Lower lobe of right lung (tissue), 2 donors: ENCODE measurements around the gene MSI2. TPM values are rescaled to one million over a fixed set of nuclear protein-coding genes. Genes with fewer than 3 reads are reported as not detected.

ENCODE experiments used
- ATAC-seq, 2 donors: fragments of 200-7000 bp; cut with Tn5 transposase; one replicate each; pipeline ENCODE4 v1.9.1; 2020 to 2022; ENCODE audit warnings: mild to moderate bottlenecking in 2 of 2, moderate library complexity in 2 of 2
- DNase-seq: peaks from one replicate; pipeline ENCODE4 v3.0.0-alpha.2; 2020
- H3K27ac ChIP-seq: fragments of 200-600 bp; one replicate; pipeline ENCODE4 v1.8.0; 2022
- H3K27me3 ChIP-seq: fragments of 200-600 bp; one replicate; pipeline ENCODE4 v1.8.0; 2022; ENCODE audit warnings: low read depth
- H3K36me3 ChIP-seq: fragments of 200-600 bp; one replicate; pipeline ENCODE4 v1.8.0; 2022; ENCODE audit warnings: mild to moderate bottlenecking
- H3K4me1 ChIP-seq: fragments of 200-600 bp; one replicate; pipeline ENCODE4 v1.8.0; 2022
- H3K4me3 ChIP-seq: fragments of 200-600 bp; one replicate; pipeline ENCODE4 v1.8.0; 2022; ENCODE audit warnings: mild to moderate bottlenecking
- H3K9me3 ChIP-seq: fragments of 200-600 bp; one replicate; pipeline ENCODE4 v1.8.0; 2022
- intact Hi-C: fragments of 100-400 bp; cut with DNase I; formaldehyde crosslinking; loops from one replicate; pipeline ENCODE4 v1.11.0; 2022
- total RNA-seq: library from RNA; stranded (reverse); fragmentation: NEBNext Ultra II Directional; extraction: Animal tissue kit (Norgen Biotek cat#: 25700); gene quantifications from one replicate; pipeline ENCODE4 v1.2.1, GENCODE V29; 2021
- TF ChIP-seq, protein P1 (sequence below): fragments of 200-600 bp; IDR thresholded peaks from one replicate; pipeline ENCODE4 v1.8.0; 2022; ENCODE audit warnings: antibody characterized with exemption, mild to moderate bottlenecking
- donor health status: DM: no; HTN: yes; CAD: no; lungs with severe emphysema.

The MSI2 gene
- total RNA-seq, 1 donor from 2014 or later: 43.9 TPM

- ATAC-seq (no peak), DNase-seq (no peak)
- intact Hi-C loops: no loop called here
- H3K4me1 ChIP-seq: no peaks in the 10 kb centered on the region
- H3K4me3 ChIP-seq: no peak overlapping the region
- no peaks in the 10 kb centered on the region for H3K27me3 ChIP-seq
- H3K36me3 ChIP-seq: no peaks in the 10 kb centered on the region
- no peak overlapping the region for H3K27ac ChIP-seq
- no peaks in the 10 kb centered on the region for H3K9me3 ChIP-seq
- TF ChIP-seq, protein P1, sequence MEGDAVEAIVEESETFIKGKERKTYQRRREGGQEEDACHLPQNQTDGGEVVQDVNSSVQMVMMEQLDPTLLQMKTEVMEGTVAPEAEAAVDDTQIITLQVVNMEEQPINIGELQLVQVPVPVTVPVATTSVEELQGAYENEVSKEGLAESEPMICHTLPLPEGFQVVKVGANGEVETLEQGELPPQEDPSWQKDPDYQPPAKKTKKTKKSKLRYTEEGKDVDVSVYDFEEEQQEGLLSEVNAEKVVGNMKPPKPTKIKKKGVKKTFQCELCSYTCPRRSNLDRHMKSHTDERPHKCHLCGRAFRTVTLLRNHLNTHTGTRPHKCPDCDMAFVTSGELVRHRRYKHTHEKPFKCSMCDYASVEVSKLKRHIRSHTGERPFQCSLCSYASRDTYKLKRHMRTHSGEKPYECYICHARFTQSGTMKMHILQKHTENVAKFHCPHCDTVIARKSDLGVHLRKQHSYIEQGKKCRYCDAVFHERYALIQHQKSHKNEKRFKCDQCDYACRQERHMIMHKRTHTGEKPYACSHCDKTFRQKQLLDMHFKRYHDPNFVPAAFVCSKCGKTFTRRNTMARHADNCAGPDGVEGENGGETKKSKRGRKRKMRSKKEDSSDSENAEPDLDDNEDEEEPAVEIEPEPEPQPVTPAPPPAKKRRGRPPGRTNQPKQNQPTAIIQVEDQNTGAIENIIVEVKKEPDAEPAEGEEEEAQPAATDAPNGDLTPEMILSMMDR: no peak
Measured at GRCh38 chr17:57360266-57360665, 103.9 kb downstream of the MSI2 start.

GRCh38 chr17:57362797-57363556, 106.7 kb downstream of the MSI2 start:
- no peak for DNase-seq
- H3K36me3 ChIP-seq: no peaks in the 10 kb centered on the region
- H3K27me3 ChIP-seq: no peaks in the 10 kb centered on the region
- TF ChIP-seq, protein P1: no peak
- H3K27ac ChIP-seq: no peak overlapping the region
- no peaks in the 10 kb centered on the region for H3K4me1 ChIP-seq
- intact Hi-C loops: no loop called here
- no peak overlapping the region for H3K4me3 ChIP-seq
- no peaks in the 10 kb centered on the region for H3K9me3 ChIP-seq
- no peak for ATAC-seq

DNA sequence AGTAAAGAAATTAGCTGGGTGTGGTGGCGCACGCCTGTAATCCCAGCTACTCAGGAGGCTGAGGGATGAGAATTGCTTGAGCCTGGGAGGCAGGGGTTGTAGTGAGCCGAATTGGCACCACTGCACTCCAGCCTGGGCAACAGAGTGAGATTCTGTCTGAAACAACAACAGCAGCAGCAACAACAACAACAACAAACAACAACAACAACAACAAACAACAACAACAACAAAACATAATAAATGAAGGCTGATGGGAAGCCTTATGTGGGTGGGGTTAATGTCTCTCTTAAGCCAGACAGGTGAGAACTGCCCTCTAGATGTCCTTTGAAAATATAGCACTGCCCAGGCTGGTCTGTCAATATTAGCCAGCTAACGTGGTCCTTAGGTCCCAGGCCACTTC, 107.3 kb downstream of the MSI2 start:
- Histone ChIP-seq H3K27ac (no peak overlapping the region), H3K27me3 (no peaks in the 10 kb centered on the region), H3K36me3 (no peaks in the 10 kb centered on the region), H3K9me3 (no peaks in the 10 kb centered on the region), H3K4me3 (no peak overlapping the region), H3K4me1 (no peaks in the 10 kb centered on the region)
- intact Hi-C loops: no loop called here
- ATAC-seq: no peak
- DNase-seq: no peak
- TF ChIP-seq, protein P1: no peak

DNA sequence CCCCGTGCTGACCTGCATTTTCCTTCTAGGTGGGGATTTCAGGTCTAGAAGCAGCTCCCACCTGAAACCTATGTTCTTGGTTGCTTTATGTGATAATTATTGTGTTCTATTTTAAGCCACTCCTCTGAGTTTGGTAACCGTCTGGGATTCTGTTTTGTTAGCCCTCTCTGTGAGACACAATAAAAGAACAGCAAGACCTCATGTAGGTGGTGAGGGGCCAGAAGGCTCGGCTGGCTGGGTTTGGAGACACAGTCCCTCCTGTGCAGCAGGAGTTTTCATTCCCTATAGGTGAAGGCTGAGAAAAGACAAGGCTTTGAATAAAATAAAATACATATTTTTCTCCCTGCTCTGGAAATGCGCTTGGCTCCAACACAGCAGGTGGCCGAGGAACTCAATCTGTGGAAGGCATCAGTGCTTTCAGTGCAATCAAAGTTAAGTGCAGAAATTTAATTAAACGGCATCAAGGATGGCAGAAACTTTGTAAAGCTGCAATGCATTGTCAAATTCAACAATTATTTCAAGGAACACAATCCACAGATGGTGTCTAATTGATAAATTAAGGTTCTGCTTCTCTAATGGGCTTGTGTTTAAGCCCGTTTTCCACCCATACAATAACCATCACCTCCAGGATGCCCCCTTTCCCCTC, 107.8 kb downstream of the MSI2 start:
- no peaks in the 10 kb centered on the region for H3K36me3 ChIP-seq
- no peaks in the 10 kb centered on the region for H3K4me1 ChIP-seq
- TF ChIP-seq, protein P1: no peak
- intact Hi-C loops: no loop called here
- no peaks in the 10 kb centered on the region for H3K27me3 ChIP-seq
- H3K4me3 ChIP-seq: no peak overlapping the region
- DNase-seq (no peak), ATAC-seq (no peak)
- no peaks in the 10 kb centered on the region for H3K9me3 ChIP-seq
- H3K27ac ChIP-seq: no peak overlapping the region

DNA sequence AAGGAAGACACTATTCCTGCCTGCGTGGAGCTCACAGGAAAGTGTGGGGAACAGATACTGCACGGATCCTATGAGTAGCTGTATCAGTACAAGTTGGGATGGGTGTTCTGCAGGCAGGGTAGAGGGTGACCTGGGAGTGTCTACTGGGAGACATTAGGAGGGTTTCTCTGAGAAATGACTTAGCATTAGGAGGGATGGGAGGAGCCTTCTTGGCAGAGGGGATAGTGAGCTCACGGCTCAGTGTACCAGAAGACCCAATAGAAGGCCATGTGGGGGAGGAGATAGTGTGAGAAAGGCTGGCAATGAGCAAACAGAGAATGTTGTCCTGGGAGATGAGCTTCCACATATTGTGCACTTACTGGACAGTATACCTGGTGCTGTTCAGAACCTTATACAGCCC, 109.1 kb downstream of the MSI2 start:
- Histone ChIP-seq H3K36me3 (no peaks in the 10 kb centered on the region), H3K9me3 (no peaks in the 10 kb centered on the region), H3K4me1 (peaks cover 9% of the 10 kb centered on the region), H3K4me3 (no peak overlapping the region), H3K27me3 (no peaks in the 10 kb centered on the region), H3K27ac (no peak overlapping the region)
- intact Hi-C loops: no loop called here
- ATAC-seq (no peak), DNase-seq (no peak)
- TF ChIP-seq, protein P1: no peak
